Measurements from ENCODE around the gene OLA1.
A peak's percentile ranks its signal among the peaks of the same experiment; 100 is the strongest.

The OLA1 gene

DNA sequence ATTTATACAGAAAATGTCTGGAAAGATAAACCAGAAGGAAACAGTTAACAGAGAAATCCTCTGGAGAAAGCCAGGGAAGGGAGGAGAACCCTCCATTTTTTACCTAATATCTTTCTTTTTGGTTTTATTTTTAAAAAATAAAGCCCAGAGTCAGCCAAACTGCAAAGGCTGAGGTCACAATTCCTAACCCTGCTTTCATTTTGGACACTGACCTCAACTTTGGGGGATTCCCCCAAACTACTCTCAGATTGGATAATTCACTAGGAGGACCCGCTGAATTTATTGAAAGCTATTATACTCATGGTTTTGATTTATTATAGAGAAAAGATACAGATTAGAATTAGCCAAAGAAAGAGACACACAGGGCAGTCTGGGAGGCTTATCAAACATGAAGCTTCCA, 189.9 kb downstream of the OLA1 start:
- DNase-seq, result no peak

DNA sequence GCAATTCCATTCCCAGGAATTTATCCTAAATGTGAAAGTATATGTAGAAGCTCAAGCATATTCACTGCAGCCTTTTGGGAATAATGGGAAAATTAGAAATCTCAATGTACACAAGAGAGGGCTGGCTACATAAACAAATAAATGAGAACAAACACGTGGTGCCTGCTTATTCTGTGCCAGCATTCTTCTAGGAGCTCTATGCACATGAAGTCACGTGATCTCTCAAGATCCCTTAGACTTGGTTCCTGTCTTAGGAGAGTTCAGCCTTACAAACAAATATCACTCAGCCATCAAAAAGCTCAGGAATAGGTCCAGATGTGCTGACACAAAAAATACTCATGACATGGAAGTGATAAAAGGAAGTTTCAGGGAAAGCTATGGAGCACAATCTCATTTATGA, 190.3 kb downstream of the OLA1 start:
- no peak for DNase-seq

DNA sequence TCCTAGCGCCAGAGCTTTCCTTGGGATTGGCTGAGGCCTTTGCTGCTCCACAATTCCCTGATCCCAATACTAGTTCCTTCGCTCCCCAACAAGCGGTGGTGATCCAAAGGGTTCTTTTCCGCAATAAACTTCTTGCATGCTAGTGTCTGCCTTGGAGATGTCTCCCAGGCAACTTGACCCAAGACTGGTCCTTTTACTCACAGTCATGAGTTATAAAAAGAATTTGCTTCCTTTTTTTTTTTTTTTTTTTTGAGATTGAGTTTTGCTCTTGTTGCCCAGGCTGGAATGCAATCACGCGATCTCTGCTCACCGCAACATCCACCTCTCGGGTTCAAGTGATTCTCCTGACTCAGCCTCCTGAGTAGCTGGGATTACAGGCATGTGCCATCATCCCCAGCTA, 193.4 kb downstream of the OLA1 start:
- DNase-seq, result no peak

DNA sequence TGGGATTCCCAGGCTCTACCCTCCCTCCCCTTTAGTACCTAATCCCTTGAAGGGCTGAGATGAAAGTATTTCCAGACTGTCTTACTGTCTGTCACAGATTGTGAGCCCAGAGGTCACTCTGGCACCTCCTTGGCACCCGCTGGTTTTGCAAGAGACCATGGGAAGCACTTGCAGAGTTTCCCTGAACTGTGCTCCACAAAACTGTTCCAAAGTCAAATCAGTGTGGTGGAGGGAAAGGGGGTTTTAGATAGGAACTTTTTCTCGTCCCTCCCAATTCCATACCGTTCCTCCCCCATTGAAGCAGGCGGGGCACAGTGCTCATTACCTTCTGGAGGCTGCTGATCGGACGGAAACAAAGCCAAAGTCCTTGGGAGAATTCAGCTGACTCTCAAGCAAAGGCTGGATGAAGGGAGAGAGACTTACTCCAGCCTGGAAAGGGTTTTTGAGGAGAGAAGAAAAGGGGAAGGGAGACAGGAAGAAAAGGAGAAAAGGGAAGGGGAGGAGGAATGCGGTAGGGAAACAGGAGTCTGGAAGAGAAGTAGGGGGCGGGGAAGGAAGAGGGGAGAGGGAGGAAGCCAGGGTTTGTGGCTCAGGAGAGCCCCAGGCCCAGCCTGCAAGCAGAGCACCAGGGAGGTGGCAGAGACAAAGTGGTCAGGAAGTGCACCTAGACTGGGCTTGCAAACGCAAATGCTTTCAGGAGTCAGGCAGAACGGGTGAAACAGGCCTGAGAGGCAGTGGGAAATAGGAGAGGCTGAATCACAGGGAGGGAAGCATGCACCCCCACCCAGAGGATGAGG, 194.8 kb downstream of the OLA1 start:
- DNase-seq, result no peak

DNA sequence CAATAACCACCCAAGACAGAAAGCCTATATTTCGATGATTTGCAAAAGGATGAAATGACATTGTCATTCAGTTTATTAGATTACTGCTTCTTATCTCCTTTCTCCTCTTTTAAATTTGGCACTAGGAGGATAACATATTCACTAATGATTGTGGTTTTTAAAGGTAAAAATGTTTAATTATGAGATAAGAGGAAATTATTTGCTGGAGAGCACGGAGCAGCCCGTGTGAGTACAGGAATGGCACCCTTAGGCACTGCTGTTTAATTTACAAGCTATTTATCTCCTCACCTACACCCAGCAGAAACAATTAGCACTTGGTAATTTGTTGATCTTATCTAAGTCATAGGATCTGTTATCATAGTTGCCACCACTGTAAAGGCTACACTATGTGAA, 195.8 kb downstream of the OLA1 start:
- no peak for DNase-seq

DNA sequence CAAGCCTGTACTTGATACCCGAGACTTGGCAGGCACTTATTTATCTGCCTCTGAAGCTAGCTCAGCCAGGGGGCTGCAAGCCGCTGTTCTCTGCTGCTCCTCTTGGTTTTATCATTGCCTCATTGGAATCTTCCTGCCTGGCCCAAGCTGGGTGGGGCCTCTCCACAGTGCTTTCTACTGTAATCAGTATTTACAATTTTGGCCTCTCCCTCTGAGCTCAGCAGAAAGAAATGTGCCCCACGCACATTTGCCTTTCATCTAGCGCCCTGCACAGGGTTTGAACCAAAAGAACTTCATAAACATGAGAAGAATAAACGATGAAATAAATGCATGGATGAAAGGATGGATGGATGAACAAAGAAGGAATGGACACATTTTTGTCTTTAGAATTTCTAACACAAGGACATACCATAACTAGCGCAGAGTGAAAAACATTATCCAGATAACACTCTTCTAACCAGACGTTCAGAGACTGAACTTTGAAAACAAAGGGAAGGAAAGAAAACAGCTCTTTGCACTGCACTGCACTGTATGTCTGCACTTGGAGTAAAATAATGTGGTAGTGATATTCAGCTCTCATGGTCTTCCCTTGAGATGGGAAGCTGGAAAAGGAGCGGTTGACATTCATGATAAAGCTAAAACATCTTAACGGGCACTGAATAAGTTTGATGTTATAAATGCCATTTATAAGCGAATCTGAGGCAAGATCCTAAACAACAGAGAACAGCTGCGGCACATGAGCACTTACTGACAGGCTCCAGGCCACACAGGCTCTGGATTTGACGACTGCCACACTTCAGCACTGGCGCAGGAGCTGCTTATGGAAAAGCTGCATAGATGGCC, 196.4 kb downstream of the OLA1 start:
- no peak for DNase-seq

DNA sequence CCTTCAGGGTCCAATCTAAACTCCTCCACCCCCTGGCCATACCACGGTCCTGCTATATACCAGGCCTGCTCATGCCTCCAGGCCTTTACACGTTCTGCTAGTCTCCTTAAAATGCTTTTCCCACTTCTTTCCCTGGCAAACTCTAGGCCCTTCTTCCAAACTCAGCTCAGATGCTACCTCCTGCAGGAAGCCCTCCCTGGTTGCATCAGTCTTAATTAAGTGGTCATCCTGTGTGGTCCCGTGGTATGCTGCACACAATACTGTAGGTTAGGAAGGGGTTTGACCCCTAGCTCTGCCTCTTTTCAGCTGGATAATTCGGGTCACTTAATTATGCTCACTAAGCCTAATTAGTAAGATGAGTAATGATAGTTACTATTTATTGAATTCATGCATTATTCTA, 197.3 kb downstream of the OLA1 start:
- no peak for DNase-seq

DNA sequence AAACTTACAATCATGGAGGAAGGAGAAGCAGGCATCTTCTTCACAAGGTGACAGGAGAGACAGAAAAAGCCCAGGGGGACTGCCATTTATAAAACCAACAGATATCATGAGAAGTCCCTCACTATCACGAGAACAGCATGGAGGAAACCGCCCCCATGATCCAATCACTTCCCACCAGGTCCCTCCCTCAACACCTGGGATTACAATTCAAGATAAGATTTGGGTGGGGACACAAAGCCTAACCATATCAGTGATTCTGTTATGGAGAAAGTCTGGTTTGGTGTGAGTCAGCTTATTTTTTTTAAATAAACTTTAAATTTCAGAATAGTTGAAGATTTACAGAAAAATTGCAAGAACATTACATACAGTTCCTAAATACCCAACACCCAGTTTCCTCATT, 198.4 kb downstream of the OLA1 start:
- no peak for DNase-seq

DNA sequence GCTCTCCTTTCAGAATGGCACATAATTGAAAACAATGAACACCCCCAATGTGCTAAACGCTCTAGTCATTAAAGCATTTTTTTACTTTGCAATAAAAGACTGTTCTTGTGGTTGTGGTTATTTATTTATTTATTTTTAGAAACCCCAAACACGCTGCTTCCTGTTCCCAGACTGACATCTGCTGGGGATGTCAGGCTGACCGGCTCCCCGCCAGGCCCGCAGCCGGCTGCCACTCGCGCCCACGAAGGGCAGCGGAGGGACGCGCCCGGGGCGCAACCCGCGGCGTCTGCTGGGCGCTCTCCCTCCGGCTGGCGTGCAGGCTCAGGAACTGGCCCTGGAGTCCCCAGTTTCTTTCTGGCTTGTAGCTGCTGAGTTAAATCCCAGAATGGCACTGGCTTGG, 200.1 kb downstream of the OLA1 start:
- no peak for DNase-seq

DNA sequence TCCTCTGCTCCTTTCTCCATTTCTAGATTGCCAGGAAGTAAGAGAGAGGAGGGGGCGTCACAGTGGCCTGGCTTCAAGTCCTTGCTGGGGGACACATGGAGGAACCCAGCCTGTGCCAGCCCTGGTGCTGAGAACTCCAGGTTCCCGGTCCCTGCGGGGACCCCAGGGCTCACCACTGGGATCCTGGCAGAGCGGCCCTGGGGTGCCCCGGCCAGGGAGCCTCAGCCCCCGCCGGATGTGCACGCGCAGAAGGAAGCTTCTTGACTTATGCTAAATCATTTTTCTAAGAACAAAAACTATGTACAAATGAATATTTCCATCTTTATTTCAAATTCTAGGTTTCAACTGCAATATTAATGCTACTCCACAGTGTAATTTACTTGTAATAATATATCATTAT, 200.6 kb downstream of the OLA1 start:
- DNase-seq, result no peak

DNA sequence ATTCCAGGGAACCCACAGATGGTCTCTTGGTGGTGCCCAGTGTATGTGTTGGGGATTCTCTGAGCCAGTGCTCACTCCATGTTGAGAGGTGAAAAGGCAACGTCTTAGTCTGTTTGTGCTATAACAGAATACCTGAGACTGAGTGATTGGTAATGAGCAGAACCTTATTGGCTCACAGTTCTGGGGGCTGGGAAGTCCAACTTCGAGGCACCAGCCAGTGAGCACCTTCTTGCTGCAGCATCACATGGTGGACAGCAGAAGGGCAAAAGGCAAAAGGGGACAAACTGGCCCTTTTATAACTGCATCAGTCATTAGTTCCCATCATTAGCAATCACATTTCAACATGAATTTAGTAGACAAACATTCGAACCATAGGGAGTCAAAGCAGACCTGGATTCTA, 202.2 kb downstream of the OLA1 start:
- DNase-seq, result no peak

DNA sequence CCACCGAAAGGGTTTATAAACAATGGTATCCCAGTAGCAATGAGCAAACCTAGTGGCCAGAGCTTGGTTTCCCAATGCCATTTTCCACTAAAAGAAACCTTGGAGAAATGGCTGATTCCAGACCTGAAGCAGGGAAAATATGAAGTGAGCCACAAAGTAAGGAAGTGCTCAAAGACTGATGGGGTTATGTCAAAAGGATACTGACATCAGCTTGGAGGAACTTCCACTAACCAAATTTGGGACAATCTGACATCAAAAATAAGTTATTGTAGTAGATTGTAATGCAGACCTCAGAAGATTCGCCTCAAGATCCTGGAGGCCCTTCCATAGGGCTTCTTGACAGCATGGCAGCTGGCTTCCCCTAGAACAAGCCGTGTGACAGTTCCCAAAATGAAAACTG, 203.8 kb downstream of the OLA1 start:
- no peak for DNase-seq

DNA sequence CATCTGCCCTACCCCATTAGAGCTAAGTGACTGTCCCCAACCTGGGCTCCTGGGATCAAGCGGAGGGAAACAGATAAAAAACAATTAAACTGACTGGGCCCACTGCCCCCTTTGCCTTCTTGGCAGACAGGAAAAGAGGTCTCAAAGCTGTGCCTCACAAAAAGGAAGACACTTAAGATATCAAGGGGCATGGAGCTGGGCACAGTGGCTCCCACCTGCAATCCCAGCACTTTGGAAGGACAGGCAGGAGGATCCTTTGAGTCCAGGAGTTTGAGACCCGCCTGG, 208.0 kb downstream of the OLA1 start:
- no peak for DNase-seq

DNA sequence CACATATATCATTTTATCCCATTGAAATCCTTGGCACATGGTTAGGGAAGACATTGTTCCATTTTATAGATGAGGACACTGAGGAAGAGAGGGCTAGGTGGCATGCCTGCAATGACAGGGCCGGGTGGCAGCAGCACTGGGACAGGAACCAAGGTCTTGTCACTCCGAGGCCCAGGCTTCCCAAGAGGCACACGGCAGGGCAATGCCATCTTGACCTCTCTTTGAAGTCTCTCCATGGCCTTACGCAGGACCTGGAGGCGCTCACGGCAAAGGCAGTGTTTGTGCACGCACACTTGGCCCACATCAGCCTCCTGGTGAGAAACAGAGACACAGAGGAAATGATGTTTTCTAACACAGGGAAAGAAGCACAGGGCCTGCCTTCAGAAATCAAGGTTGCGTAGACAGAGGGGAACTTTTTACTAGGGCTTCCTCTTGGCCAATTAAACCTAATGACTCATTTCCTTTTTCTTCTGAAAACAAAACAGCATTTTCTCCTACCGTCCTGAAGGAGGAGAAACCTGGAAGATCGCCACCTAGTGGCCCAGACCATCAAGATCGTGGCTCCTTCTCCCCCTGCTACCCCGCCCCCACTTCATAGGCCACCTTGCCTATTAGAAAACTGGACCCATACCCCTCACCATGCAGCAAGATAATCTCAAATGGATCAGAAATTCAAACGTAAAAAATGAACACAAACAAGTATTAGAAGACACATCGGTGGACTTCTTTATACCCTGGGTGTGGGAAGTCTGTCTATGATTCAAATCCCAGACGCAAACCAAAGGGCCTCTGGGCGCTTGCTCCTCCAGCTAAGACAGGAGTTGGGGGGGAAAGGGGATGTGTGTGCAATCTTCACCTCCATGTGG, 208.5 kb downstream of the OLA1 start:
- peak; percentile 92 for DNase-seq

DNA sequence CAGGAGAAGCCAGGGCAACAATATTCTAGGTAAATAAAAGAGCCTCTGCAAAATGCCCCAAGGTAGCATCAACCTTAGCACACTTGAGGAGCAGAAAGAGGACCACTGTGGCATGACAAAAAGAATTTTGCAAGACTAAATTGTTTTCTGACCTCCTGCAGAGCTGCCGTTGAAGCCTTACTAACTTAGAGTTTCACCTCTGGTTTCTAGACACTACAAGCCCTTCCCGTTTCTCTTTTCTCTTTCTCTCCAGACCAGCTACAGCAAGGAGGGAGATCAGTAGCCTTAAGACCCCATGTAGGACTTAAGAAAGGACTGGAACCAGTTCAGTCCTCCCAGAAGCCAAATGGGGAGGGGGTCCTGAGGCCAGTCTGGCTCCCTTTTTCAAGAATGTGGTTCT, 209.9 kb downstream of the OLA1 start:
- no peak for DNase-seq

DNA sequence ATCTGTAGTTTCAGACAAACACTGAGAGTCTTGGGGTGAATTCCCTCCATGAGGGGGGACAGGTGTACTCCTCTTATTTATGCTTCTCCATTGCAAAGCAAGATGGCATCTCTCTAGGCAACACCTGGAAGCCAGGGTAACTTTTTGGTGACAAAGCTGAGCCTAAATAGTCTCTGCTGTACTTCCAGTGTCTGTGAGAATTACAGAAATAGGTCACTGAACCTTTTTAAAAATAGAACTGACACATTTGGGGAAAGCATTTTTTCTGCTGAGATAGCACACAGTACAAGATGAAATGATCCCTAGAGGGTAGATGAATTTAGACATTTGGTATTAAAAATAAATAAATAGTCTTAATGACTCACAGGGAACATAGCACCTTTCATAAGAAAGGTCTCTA, 211.5 kb downstream of the OLA1 start:
- no peak for DNase-seq

DNA sequence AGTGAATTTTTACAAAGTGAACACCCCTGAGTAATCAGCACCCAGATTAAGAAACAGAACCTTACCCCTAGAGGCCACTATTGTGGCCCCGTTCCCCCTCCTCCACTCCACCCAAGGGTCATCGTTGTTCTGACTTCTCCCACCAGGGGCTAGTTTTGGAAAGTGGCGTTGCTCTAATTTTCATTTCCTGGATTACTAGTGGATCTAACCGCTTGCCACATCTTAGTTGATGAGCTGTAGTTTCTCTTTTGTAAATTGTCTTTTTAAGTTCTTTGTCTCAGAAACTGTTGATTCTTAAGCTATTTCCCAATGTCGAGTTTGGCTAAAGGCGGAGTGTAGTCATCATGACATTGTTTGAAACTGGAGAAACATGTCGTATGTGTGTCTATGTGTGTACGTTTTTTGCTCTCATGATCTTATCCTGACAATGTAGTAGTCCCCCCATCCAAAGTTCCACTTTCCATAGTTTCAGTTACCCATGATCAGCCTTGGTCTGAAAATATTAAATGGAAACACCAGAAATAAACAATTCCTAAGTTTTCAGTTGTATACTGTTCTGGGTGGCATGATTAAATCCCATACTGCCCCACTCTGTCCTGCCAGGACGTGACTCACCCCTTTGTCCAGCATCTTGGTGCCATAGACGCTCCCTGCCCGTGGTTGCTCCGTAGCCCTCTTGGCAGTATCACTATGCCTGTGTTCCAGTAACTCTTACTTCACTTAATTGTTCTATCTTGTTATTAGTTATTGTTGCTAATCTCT, 212.2 kb downstream of the OLA1 start:
- no peak for DNase-seq

DNA sequence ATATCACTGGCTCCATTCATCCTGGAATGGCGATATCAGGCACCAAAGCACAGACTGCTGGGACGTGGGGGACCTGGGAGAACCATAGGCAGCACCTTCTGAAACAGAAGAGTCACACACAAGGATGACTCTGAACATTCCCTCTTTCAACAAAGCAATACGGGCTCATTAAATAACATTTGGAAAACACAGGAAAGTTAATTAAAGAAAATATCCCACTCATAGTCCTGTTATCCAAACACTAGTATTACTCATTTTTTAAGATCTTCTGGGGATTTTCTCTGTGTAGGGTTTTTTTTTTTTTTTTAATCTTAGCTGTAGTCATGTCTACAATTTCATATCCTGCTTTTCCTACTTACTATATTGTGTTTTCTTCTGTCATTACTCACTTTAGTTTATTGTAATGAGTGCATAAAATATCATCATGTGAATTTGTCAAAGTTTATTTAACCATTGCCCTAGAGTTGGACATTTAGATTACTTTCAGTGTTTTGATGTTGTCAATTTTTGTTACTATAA, 213.2 kb downstream of the OLA1 start:
- no peak for DNase-seq

DNA sequence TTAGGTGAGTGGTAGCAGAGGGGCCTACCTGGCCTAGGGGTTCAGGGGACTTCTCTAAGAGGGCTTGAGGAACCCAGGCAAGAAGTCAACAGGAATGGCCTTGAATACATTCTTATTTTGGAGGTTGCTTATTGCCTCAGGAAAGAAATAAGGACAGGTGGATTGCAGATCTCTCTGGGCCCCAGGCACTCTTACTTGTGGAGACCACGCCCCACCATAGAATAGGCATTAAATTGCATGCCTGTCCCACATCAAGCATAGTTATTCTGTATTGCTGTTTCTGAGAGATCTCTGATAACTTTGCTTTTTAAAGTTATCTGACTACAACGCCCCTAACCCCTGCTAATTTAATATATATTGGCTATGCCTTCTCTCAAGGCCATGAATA, 215.2 kb downstream of the OLA1 start:
- no peak for DNase-seq

DNA sequence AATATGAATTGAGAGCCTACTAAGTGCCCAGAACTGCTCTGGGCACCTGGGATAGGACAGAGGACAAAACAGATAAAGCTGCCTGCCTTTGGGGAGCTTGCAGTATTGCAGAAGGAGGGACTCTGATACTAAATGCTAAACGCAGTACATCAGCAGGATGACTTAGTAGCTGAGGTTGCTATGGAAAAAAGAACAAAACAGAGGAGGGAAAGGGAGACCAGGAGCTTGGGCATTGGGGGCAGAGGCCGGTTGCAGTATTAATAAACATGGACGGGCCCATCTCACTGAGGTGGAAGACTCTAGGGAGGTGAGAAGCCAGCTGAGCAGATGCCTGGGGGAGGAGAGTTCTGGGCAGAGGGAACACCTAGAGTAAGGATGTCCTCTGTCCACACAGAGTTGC, 217.1 kb downstream of the OLA1 start:
- no peak for DNase-seq

DNA sequence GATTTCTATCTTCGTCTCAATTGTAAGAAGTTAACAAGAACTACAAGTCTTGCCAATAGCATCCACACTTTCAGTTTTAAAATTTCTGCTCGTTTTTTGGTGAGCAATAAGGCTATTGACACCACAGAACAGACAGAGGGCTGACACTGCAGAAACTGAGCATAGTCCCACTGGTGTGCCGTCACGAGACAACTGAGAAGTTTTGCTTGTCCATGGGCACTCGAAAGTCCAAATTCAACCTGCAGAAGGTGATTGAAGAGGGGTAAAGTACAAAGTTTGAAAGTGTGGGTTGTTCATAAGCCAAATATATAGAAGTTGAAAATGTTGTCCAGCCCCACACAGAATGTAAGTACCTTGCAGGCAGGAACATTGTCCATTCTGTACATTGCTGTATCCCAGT, 219.4 kb downstream of the OLA1 start:
- DNase-seq, result no peak

DNA sequence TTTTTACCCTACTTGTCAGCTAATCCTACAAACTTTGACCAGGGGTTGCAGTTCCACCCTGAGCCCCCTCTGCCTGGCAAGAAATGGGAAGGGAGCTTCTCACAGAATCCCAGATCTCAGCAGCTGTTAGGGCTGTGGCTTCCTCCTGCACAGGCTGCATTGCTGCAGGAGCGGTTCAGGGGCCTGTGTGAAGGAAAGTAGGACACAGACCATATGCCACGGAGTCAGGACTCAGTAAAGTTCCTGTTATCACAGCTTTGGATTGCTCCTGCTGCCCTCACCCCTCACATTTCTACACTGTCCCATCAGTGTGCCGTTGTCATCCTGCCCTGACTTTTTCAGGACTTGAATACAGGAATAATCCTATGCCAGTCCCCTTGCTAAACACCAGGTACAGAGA, 220.4 kb downstream of the OLA1 start:
- DNase-seq, result no peak

Measured in GF-D8 (cell line).